HepG2 (cell line): Measurements from ENCODE around the gene WDR37.

Experiments
- ARNT ChIP-seq: fragments of 450-650 bp; IDR thresholded peaks from 2 replicates; pipeline ENCODE4 v1.6.1; 2017
- CHD2 ChIP-seq: IDR thresholded peaks from 2 replicates; pipeline ENCODE4 v1.6.1; 2011; ENCODE audit warnings: low read depth, low read length, improper control_type of control experiment
- MAFK ChIP-seq, 2 experiments: IDR thresholded peaks in 1 of 2; conservative IDR thresholded peaks in 1 of 2; 2 replicates each; pipeline ENCODE4 v1.6.1; 2011; ENCODE audit warnings: improper control_type of control experiment in 2 of 2, low read length in 2 of 2
- MED13 ChIP-seq: sonication (generic); formaldehyde crosslinking; IDR thresholded peaks from 2 replicates; pipeline ENCODE4 v1.5.0; 2020; ENCODE audit warnings: missing genetic modification reagents
- MYC ChIP-seq: sonication (generic); formaldehyde crosslinking; IDR thresholded peaks from 2 replicates; pipeline ENCODE4 v1.9.0; 2021; ENCODE audit warnings: missing genetic modification reagents, borderline replicate concordance
- PAX8 ChIP-seq: sonication (generic); formaldehyde crosslinking; IDR thresholded peaks from 2 replicates; pipeline ENCODE4 v1.8.0; 2022; ENCODE audit warnings: mild to moderate bottlenecking, missing genetic modification reagents, borderline replicate concordance
- POLR2A ChIP-seq, 2 experiments: IDR thresholded peaks; 2 replicates each; pipeline ENCODE4 v1.6.1; 2011; ENCODE audit warnings: low read depth in 2 of 2, low read length in 2 of 2, mild to moderate bottlenecking in 1 of 2, moderate library complexity in 1 of 2; ENCODE audit not compliant: insufficient read depth in 1 of 2
- POLR2AphosphoS5 ChIP-seq: IDR thresholded peaks from 2 replicates; pipeline ENCODE4 v1.6.1; 2012; ENCODE audit warnings: low read depth, low read length
- SIN3A ChIP-seq: IDR thresholded peaks from 2 replicates; pipeline ENCODE4 v1.6.1; 2011; ENCODE audit warnings: low read depth, mild to moderate bottlenecking, control low read depth, low read length, borderline replicate concordance
- TOE1 ChIP-seq: sonication (generic); formaldehyde crosslinking; IDR thresholded peaks from 2 replicates; pipeline ENCODE4 v1.4.0; 2020; ENCODE audit warnings: mild to moderate bottlenecking, missing genetic modification reagents
- ZNF724P ChIP-seq: sonication (generic); formaldehyde crosslinking; IDR thresholded peaks from 2 replicates; pipeline ENCODE4 v1.8.0; 2022; ENCODE audit warnings: missing genetic modification reagents, borderline replicate concordance
- TF ChIP-seq, protein P1 (sequence below): sonication (generic); formaldehyde crosslinking; IDR thresholded peaks from 2 replicates; pipeline ENCODE4 v1.5.0; 2020; ENCODE audit warnings: mild to moderate bottlenecking, missing genetic modification reagents, moderate library complexity
- TF ChIP-seq, protein P2 (sequence below): sonication (generic); formaldehyde crosslinking; IDR thresholded peaks from 2 replicates; pipeline ENCODE4 v1.4.0; 2020; ENCODE audit warnings: mild to moderate bottlenecking, missing genetic modification reagents
- TF ChIP-seq, protein P3 (sequence below): sonication (generic); formaldehyde crosslinking; IDR thresholded peaks from 2 replicates; pipeline ENCODE4 v1.4.0; 2020; ENCODE audit warnings: missing genetic modification reagents

DNA sequence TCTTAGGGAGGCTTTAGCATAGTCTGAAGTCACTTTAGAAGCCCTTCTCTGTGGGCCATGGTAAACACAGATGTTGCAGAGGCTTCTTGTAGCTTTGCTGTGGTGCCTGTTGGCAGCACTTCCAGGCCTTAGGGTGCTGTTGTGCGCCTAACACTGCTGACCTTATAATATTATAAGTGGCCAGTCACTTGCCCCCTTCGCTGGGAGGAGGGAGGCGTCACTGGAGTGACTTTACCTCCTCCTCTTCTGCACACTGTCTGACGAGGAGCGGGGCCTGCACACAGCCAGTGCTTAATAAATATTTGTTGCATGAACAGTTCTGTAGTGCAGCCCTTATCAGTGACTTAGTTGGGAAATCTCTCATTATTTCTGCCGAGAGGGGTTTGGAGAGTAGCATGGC is 63.3 kb downstream of the WDR37 start:
- TF ChIP-seq TOE1 (CRISPR knock-in tag), result no peak
- TF ChIP-seq, protein P1, sequence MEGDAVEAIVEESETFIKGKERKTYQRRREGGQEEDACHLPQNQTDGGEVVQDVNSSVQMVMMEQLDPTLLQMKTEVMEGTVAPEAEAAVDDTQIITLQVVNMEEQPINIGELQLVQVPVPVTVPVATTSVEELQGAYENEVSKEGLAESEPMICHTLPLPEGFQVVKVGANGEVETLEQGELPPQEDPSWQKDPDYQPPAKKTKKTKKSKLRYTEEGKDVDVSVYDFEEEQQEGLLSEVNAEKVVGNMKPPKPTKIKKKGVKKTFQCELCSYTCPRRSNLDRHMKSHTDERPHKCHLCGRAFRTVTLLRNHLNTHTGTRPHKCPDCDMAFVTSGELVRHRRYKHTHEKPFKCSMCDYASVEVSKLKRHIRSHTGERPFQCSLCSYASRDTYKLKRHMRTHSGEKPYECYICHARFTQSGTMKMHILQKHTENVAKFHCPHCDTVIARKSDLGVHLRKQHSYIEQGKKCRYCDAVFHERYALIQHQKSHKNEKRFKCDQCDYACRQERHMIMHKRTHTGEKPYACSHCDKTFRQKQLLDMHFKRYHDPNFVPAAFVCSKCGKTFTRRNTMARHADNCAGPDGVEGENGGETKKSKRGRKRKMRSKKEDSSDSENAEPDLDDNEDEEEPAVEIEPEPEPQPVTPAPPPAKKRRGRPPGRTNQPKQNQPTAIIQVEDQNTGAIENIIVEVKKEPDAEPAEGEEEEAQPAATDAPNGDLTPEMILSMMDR, result no peak
- TF ChIP-seq CHD2, result no peak
- no peak for TF ChIP-seq ARNT
- TF ChIP-seq, protein P2, sequence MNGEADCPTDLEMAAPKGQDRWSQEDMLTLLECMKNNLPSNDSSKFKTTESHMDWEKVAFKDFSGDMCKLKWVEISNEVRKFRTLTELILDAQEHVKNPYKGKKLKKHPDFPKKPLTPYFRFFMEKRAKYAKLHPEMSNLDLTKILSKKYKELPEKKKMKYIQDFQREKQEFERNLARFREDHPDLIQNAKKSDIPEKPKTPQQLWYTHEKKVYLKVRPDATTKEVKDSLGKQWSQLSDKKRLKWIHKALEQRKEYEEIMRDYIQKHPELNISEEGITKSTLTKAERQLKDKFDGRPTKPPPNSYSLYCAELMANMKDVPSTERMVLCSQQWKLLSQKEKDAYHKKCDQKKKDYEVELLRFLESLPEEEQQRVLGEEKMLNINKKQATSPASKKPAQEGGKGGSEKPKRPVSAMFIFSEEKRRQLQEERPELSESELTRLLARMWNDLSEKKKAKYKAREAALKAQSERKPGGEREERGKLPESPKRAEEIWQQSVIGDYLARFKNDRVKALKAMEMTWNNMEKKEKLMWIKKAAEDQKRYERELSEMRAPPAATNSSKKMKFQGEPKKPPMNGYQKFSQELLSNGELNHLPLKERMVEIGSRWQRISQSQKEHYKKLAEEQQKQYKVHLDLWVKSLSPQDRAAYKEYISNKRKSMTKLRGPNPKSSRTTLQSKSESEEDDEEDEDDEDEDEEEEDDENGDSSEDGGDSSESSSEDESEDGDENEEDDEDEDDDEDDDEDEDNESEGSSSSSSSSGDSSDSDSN, result no peak
- TF ChIP-seq ZNF724P (CRISPR knock-in tag), result no peak
- no peak for TF ChIP-seq MAFK (conservative IDR thresholded peaks at IDR 0.05 in 1 of 2, IDR thresholded peaks at IDR 0.05 in 1 of 2; ENCODE audit: low read length in 2 of 2)
- no peak for TF ChIP-seq SIN3A
- TF ChIP-seq, protein P3, sequence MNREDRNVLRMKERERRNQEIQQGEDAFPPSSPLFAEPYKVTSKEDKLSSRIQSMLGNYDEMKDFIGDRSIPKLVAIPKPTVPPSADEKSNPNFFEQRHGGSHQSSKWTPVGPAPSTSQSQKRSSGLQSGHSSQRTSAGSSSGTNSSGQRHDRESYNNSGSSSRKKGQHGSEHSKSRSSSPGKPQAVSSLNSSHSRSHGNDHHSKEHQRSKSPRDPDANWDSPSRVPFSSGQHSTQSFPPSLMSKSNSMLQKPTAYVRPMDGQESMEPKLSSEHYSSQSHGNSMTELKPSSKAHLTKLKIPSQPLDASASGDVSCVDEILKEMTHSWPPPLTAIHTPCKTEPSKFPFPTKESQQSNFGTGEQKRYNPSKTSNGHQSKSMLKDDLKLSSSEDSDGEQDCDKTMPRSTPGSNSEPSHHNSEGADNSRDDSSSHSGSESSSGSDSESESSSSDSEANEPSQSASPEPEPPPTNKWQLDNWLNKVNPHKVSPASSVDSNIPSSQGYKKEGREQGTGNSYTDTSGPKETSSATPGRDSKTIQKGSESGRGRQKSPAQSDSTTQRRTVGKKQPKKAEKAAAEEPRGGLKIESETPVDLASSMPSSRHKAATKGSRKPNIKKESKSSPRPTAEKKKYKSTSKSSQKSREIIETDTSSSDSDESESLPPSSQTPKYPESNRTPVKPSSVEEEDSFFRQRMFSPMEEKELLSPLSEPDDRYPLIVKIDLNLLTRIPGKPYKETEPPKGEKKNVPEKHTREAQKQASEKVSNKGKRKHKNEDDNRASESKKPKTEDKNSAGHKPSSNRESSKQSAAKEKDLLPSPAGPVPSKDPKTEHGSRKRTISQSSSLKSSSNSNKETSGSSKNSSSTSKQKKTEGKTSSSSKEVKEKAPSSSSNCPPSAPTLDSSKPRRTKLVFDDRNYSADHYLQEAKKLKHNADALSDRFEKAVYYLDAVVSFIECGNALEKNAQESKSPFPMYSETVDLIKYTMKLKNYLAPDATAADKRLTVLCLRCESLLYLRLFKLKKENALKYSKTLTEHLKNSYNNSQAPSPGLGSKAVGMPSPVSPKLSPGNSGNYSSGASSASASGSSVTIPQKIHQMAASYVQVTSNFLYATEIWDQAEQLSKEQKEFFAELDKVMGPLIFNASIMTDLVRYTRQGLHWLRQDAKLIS (CRISPR knock-in tag), result no peak
- no peak for TF ChIP-seq MED13 (CRISPR knock-in tag)
- no peak for TF ChIP-seq PAX8 (CRISPR knock-in tag)
- no peak for TF ChIP-seq POLR2AphosphoS5
- no peak for TF ChIP-seq MYC (CRISPR knock-in tag)
- TF ChIP-seq POLR2A (IDR thresholded peaks at IDR 0.05; ENCODE audit: insufficient read depth in 1 of 2, low read depth in 2 of 2, low read length in 2 of 2), result no peak
